AG04449 (cell line): Measurements from ENCODE around the gene MYOC.

Source experiments
- CTCF ChIA-PET: fragments of 350-600 bp; formaldehyde crosslinking; extraction: SDS; loops from one replicate; lab custom pipeline; 2021; ENCODE audit warnings: antibody characterized with exemption; lab: Yijun Ruan, JAX
- POLR2A ChIA-PET: fragments of 400-600, 350-600 bp; formaldehyde crosslinking; extraction: SDS; loops from one replicate; lab custom pipeline; 2020; ENCODE audit warnings: antibody characterized with exemption, inconsistent platforms; lab: Yijun Ruan, JAX
- DNase-seq: peaks from one replicate; pipeline ENCODE4 v3.0.0-alpha.2; 2010; ENCODE audit warnings: low read depth, low spot score
- H3K4me3 ChIP-seq: 2 replicates; pipeline ENCODE4 v1.5.1; 2011; ENCODE audit warnings: low read depth, mild to moderate bottlenecking, control low read depth, low read length
- CTCF ChIP-seq: IDR thresholded peaks from one replicate; pipeline ENCODE4 v1.5.1; 2011; ENCODE audit warnings: mild to moderate bottlenecking, moderate library complexity, low read length, control low read depth, inconsistent platforms; ENCODE audit not compliant: insufficient read depth; ENCODE audit errors: missing control alignments

The MYOC gene

GRCh38 chr1:171588230-171588629, 64.3 kb downstream of the MYOC start:
- CTCF ChIA-PET, result interaction anchor here (1.0 to 1.1 kb wide), 2 partner anchors 11 to 12 kb away, joined by 3 to 4 read pairs; no protein-coding TSS in a partner anchor
- POLR2A ChIA-PET, result no interaction called here

GRCh38 chr1:171585715-171586114, 66.8 kb downstream of the MYOC start:
- DNase-seq, result no peak
- TF ChIP-seq CTCF, result no peak
- ChIA-PET CTCF (no interaction called here), POLR2A (no interaction called here)
- H3K4me3 ChIP-seq, result no peak overlapping the region

More at GRCh38 chr1:171588230-171588629, 64.3 kb downstream of the MYOC start:
- H3K4me3 ChIP-seq, result no peak overlapping the region
- no peak for DNase-seq
- TF ChIP-seq CTCF, result no peak
